GM12874 (cell line): ENCODE measurements around the gene FOXC2.

ENCODE experiments used
- CTCF ChIP-seq: IDR thresholded peaks from 2 replicates; pipeline ENCODE4 v1.5.1; 2011; ENCODE audit warnings: low read depth, mild to moderate bottlenecking, control low read depth, low read length, moderate library complexity; ENCODE audit not compliant: insufficient read depth

Gene FOXC2

DNA sequence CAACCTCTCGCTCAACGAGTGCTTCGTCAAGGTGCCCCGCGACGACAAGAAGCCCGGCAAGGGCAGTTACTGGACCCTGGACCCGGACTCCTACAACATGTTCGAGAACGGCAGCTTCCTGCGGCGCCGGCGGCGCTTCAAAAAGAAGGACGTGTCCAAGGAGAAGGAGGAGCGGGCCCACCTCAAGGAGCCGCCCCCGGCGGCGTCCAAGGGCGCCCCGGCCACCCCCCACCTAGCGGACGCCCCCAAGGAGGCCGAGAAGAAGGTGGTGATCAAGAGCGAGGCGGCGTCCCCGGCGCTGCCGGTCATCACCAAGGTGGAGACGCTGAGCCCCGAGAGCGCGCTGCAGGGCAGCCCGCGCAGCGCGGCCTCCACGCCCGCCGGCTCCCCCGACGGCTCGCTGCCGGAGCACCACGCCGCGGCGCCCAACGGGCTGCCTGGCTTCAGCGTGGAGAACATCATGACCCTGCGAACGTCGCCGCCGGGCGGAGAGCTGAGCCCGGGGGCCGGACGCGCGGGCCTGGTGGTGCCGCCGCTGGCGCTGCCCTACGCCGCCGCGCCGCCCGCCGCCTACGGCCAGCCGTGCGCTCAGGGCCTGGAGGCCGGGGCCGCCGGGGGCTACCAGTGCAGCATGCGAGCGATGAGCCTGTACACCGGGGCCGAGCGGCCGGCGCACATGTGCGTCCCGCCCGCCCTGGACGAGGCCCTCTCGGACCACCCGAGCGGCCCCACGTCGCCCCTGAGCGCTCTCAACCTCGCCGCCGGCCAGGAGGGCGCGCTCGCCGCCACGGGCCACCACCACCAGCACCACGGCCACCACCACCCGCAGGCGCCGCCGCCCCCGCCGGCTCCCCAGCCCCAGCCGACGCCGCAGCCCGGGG is 1.3 kb downstream of the FOXC2 start:
- no peak for TF ChIP-seq CTCF

DNA sequence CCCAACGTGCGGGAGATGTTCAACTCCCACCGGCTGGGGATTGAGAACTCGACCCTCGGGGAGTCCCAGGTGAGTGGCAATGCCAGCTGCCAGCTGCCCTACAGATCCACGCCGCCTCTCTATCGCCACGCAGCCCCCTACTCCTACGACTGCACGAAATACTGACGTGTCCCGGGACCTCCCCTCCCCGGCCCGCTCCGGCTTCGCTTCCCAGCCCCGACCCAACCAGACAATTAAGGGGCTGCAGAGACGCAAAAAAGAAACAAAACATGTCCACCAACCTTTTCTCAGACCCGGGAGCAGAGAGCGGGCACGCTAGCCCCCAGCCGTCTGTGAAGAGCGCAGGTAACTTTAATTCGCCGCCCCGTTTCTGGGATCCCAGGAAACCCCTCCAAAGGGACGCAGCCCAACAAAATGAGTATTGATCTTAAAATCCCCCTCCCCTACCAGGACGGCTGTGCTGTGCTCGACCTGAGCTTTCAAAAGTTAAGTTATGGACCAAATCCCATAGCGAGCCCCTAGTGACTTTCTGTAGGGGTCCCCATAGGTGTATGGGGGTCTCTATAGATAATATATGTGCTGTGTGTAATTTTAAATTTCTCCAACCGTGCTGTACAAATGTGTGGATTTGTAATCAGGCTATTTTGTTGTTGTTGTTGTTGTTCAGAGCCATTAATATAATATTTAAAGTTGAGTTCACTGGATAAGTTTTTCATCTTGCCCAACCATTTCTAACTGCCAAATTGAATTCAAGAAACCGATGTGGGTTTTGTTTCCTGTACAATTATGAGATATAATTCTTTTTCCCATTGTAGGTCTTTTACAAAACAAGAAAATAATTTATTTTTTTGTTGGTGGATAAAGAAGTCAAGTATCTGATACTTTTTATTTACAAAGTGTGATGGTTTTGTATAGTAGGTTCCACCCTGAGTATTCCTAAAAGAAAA is 2.3 kb downstream of the FOXC2 start:
- no peak for TF ChIP-seq CTCF

DNA sequence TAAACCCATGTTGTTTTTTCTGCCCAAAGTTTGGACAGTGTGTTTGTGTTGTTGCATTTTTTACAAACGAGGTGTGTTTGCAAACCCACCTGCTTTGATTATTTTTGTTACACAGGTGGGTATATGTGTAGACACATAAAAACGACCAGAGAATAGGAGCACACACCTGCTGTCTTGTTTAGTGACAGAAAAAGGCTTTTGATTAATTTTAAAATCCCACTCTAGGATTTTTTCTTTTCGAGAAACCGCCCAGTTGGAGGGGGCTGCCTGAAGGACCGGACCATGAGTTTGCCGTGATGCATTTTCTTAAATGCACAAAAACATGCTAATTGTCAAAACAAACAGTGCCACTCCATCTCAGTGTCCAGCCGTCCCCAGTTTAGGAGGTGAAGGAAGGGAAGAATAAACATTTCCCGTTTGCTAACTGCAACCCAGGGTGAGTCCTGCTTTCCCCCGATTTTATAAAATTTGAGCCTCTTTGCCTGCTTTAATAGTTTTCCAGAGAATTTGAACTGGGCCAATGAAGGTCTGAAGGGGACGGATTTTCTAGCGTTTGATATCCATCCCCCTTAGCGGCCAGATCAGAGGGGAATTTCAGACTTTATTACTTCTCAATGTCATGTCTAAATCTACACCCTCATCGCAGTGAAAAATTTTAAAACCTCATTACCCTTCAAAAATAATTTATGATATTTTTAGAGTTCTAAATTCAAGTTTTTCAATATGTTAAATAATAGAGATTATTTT is 3.2 kb downstream of the FOXC2 start:
- no peak for TF ChIP-seq CTCF

- no peak for TF ChIP-seq CTCF
Observed at GRCh38 chr16:86570558-86571529, 4.2 kb downstream of the FOXC2 start.

DNA sequence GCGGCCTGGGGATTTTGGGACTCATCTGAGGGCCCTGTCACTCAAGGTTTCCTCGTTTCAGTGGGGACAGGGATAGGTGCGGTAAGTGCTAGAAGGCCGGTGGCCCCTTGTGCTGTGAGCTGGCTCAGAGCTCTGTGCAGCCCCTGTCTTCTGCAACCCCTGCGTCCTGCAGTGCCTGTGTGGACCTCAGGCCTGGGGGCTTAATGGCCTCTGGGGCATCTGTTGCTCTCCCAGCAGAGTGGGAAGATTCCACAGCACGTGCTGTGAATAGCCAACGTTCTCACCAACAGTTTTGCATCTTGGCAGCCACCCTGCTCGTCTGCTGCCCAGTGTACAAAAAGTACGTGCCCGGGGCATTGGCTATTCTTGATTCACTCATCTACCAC is 4.9 kb downstream of the FOXC2 start:
- TF ChIP-seq CTCF = no peak

DNA sequence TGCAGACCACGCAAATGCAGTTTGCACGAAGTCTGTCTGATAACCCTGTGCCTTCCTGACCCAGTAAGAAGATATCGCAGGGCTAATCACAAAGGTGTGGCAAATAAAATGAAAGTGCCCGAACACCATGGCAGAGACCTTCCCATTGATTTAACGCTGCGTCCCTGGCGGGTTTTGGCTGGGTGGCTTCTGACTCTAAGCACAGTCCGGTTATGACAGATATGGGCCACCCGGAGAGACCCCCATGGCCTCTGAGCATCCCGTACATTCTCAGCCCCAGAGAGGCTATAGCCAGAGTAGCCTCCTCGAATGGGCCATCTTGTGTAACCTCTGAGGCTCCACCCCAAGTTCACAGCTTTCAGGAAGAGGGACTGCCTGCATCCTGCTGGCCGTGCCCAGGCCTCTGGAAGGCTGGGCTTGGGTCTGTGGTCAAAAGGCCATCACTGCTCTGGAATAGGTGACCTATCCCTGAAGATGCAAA is 5.5 kb downstream of the FOXC2 start:
- no peak for TF ChIP-seq CTCF
